ENCODE results near the gene SUPT3H. TPM values are rescaled to one million over a fixed set of nuclear protein-coding genes. Genes with fewer than 3 reads are reported as not detected.

Gene SUPT3H
- total and polyA plus RNA-seq, 2 donors from 2014 or later = 10.1 to 12.5 TPM

GRCh38 chr6:45378334-45378926 is 696 bp upstream of the SUPT3H start:
- H3K9me3 ChIP-seq (ENCODE audit: control insufficient read depth in 2 of 3, insufficient read depth in 1 of 3, low read length in 3 of 3) = no peaks in the 10 kb centered on the region
- H3K36me3 ChIP-seq (ENCODE audit: control insufficient read depth in 2 of 3, insufficient read depth in 3 of 3, low read length in 3 of 3) = no peaks in the 10 kb centered on the region
- peak overlapping the region; percentile 87 to 99 (median 97) for H3K9ac ChIP-seq (ENCODE audit: low read length in 3 of 3)
- H3K27me3 ChIP-seq (ENCODE audit: control insufficient read depth, insufficient read depth, low read length) = no peaks in the 10 kb centered on the region
- peak overlapping the region; percentile 94 to 96 for H3K27ac ChIP-seq (ENCODE audit: low read depth in 2 of 2, low read length in 2 of 2)
- H3K4me3 ChIP-seq (ENCODE audit: low read length in 3 of 3) = peak overlapping the region; percentile 65 to 99 (median 91)
- H3K4me1 ChIP-seq (ENCODE audit: control insufficient read depth in 2 of 3, insufficient read depth in 2 of 3, low read depth in 1 of 3, low read length in 3 of 3) = peaks cover 0 to 3% (median 2%) of the 10 kb centered on the region in 3 donors
- intact Hi-C loops (cut with DNase I) = no loop called here
- DNase-seq (peak in 1 of 5 donors; percentile 82), FAIRE-seq (no peak)
- no peak for TF ChIP-seq CTCF (IDR thresholded peaks at IDR 0.05; ENCODE audit: borderline replicate concordance, extremely low read depth, insufficient read depth)

DNA sequence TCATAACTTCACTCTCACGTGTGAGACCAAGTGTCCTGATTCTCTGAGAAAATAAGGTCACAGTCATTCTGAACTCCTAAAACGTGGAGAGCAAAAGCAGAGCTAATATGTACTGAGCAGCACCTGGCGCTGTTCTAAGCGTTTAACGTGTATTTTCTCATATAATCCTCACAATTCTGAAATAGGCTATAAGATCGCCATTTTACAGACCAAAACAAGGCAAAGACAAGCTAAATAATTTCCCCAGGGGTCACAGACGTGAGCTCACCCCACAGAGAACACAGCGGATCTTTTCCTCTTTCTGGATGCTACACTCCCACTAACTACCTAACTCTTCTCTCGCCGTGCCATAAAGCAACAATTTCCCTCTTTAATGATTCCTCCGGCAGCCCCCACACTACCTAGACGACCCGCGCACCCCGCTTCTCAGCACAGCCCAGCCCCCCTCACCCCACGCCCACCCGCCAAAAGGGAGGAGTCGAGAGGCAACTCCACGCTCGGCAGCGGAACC is 636 bp downstream of the SUPT3H start:
- Histone ChIP-seq H3K9me3 (ENCODE audit: control insufficient read depth in 2 of 3, insufficient read depth in 1 of 3, low read length in 3 of 3) (no peaks in the 10 kb centered on the region), H3K4me1 (ENCODE audit: control insufficient read depth in 2 of 3, insufficient read depth in 2 of 3, low read depth in 1 of 3, low read length in 3 of 3) (peaks cover 0 to 3% (median 2%) of the 10 kb centered on the region in 3 donors), H3K9ac (ENCODE audit: low read length in 3 of 3) (peak overlapping the region; percentile 13 to 99 (median 93)), H3K4me3 (ENCODE audit: low read length in 3 of 3) (peak overlapping the region; percentile 65 to 99 (median 95)), H3K27ac (ENCODE audit: low read depth in 2 of 2, low read length in 2 of 2) (peak overlapping the region; percentile 94 to 96), H3K27me3 (ENCODE audit: control insufficient read depth, insufficient read depth, low read length) (no peaks in the 10 kb centered on the region), H3K36me3 (ENCODE audit: control insufficient read depth in 2 of 3, insufficient read depth in 3 of 3, low read length in 3 of 3) (no peaks in the 10 kb centered on the region)
- TF ChIP-seq CTCF (IDR thresholded peaks at IDR 0.05; ENCODE audit: borderline replicate concordance, extremely low read depth, insufficient read depth) = no peak
- peak in 2 of 5 donors; percentile 45 to 68 for DNase-seq
- no peak for FAIRE-seq
- intact Hi-C loops (cut with DNase I) = no loop called here

DNA sequence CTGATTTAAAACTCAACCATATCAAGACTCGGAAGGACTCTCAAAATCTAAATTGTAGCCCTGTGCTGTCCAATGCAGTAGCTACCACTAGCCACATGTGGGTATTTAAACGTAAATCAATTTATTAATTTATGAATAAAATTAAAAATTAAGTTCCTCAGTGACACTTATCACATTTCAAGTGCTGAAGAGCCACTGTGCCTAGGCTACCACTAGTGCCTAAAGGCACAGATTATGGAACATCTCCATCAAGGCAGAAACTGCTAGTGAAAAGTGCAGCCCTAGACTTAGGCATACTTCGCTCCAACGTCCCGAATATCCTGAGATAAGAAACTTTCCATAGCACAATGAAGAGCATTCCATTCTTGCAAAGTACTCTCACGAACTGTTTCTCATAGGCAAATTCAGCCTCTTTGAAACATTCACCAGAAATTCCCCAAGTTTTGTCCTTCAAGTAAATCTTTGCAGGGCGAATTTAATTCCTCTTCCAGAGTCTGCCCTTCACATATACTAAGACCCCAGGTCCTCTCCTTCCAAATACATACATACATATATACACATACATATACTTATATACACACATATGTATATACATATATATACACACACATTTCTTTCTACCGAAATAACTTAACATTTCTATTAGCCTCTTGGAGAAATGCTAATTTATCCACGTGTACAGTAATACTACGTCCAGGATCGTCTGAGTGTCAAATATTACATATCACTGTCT is 1.3 kb downstream of the SUPT3H start:
- no peak for FAIRE-seq
- intact Hi-C loops (cut with DNase I) = no loop called here
- H3K4me3 ChIP-seq (ENCODE audit: low read length in 3 of 3) = peak overlapping the region; percentile 65 to 99 (median 95)

More for the DNA sequence above, 1.3 kb downstream of the SUPT3H start:
- peaks cover 0 to 3% (median 2%) of the 10 kb centered on the region in 3 donors for H3K4me1 ChIP-seq (ENCODE audit: control insufficient read depth in 2 of 3, insufficient read depth in 2 of 3, low read depth in 1 of 3, low read length in 3 of 3)
- DNase-seq = peak in 2 of 5 donors; percentile 19
- no peaks in the 10 kb centered on the region for H3K27me3 ChIP-seq (ENCODE audit: control insufficient read depth, insufficient read depth, low read length)
- H3K27ac ChIP-seq (ENCODE audit: low read depth in 2 of 2, low read length in 2 of 2) = peak overlapping the region; percentile 94 to 96
- no peak for TF ChIP-seq CTCF (IDR thresholded peaks at IDR 0.05; ENCODE audit: borderline replicate concordance, extremely low read depth, insufficient read depth)
- no peaks in the 10 kb centered on the region for H3K36me3 ChIP-seq (ENCODE audit: control insufficient read depth in 2 of 3, insufficient read depth in 3 of 3, low read length in 3 of 3)
- no peaks in the 10 kb centered on the region for H3K9me3 ChIP-seq (ENCODE audit: control insufficient read depth in 2 of 3, insufficient read depth in 1 of 3, low read length in 3 of 3)
- H3K9ac ChIP-seq (ENCODE audit: low read length in 3 of 3) = peak overlapping the region; percentile 13 to 99 (median 93)
